Fibroblast of skin of scalp (primary cell): ENCODE results near the gene LRP8.
"Not testable (repeated sequence)": the region's sequence is repeated elsewhere in the genome, so short reads cannot be mapped to it uniquely, and the experiment has no call there.

Experiments used
- DNase-seq: peaks from one replicate; pipeline ENCODE4 v3.0.0-alpha.2; 2013

Gene LRP8

DNA sequence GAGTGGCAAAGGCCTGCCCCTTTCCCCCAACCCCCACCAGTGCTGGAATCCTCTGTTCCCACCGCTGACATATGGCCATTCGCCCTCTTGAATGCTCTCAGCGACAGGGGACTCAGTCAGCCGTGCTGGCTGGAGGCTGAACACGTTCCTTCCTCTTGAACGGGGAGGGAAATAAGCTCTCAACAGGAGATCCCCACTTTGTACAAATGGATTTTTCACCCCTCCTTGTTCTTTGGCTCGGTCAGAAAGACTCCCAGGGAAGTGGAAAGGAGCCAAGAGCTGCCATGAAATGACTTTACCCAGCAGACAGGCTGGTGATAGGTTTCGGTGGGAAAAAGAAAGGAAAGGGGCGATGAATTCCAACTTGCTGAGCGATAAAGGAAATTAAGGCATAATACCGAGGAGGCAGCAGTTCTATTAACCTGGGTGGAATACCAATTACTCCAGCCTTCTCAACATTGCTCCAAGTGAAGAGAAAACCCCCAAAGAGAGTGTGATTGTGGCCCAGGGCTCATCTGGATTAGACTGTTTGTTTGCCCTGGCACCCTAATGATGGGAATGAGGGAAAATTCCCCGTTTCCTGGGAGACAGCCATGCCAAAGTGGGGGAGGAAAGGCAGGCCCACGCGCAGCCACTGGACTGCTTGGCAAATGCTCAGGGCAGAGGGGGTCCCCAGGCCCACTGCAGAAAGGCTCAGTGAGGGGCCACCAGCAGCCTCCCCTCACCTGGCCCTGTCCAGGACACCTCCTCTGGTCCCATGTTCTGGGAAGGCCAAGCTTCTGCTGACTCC is 23.9 kb downstream of the LRP8 start:
- peak; percentile 42 for DNase-seq

DNA sequence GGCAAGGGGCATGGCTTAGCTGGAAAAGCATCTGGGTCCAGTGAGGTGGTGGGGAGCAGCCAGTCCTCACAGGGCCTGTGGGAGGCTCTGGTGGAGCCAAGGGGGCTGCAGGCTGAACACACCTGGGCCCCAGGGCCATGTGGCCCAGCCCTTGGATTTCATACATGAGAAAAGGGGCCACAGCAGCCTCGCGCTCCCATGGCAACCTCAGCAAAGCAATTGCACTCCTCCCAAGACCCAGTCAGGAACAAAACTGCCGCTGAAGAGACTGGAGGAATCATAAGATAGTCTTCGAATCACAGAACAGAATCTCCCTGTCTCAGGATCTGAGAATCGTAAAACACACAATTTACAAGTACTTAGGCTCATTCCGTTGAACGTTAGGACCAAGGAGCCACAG is 24.6 kb downstream of the LRP8 start:
- no peak for DNase-seq

DNA sequence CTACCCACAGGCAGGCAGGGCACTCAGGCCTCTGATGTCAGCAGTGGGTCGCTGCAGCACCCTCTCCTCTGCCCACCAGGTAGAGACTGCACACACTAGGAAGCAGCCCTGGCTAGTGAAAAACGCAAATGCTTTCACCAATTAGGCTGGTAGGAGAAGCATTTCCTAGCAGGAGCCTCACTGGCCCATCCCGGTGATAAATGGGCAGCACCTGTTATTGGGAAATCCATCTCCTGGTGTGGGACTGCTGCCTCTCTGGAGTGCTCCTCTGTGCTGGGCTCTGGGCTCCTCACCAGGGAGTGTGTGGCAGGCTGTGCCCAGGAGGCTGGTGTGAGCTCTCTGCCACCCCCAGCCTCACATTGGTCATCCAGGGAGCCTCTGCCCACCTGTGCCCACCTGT is 28.6 kb downstream of the LRP8 start:
- no peak for DNase-seq

DNA sequence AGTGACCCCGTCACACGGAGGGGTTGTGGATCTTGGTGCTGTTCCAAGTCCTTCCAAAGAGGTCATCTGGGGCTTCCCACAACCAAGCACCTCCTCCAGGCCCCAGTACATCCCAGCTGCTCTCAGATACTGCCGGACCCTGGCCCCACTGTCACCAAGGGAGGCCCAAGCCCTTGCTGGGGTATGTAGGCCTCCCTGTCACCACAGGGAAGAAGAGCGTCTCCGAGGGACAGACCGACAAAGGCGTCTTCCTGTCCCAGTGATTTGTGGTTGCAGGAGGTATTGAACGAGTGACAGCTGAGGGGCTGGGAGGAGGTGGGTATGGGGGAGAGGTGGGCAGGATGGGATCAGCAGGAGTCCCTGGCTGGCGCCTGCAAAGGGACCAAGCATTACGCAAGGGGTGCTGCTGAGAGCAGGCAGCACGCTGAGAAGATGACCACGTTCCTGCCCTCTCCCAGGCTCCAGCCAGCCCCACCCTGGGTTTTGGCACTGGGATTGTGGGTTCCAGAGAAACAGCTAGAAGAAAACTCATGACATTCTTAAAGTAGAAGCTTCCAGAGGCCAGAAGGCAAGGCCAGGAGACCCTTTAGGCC is 29.7 kb downstream of the LRP8 start:
- DNase-seq = peak; percentile 16

DNA sequence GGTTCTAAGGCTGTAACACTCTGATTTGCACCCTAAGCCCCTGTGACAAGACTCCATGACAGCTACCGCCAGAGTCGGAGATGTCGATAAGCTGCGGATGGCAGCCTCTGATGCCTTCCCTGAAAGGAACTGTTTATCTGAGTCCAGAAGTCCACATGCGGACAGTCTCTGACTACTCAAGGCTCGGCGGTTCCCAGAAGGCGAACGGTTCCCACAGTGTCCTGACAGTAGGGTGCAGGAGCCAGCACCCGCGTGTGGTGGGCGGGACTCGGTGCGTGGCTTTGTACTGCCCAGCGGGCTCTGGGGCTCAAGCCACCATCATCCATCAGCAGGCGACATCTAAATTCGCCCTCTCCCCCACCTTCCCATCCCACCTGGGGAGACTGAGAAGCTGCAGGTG is 30.7 kb downstream of the LRP8 start:
- no peak for DNase-seq

DNA sequence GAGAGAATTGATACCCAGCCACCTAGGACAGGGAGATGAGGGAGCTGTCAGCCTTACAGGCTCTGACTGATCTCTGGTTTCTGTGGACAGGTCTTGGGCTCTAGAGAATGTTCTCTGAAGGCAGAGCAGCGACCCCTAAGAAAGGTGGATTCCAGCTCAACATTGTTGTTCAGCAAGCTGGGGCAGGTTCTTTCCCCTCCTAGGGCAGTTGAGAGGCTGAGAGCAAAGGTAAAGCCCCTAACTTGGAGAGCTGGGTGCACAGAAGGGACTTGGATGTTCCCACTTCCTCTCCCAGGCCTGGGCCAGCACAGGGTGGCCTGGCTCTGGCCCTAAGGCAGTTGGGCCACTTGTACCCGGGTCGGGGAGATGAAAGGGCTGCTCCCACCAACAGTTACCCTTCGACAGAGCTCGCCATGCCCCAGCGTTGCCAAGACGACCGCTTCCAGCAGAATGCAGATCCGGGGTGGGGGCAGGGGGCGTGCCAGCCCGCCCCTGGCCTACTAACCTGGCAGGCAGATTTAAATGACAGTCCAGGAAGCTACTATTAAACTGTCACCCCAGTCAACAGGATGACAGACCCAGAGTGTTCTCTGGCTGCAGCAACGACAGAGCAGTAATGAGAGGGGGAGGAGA is 31.6 kb downstream of the LRP8 start:
- no peak for DNase-seq

DNA sequence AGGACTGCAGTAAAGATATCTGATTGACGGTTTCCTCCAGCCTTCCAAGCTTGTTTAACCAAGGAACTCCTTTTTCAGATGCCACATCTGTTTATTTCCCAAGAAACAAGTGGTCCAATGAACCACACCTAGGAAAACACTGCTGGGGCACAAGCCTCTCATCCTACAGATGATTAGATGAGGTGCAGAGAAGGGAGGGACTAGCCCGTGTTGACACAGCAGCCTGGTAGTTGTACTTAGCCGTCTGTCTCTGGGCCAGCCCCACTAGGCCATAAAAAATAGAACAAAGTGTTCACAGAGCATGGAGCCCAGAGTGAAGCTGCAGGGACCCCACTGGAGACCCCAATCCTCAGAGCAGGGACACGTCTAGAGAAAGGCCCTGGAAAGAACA is 32.1 kb downstream of the LRP8 start:
- no peak for DNase-seq

DNA sequence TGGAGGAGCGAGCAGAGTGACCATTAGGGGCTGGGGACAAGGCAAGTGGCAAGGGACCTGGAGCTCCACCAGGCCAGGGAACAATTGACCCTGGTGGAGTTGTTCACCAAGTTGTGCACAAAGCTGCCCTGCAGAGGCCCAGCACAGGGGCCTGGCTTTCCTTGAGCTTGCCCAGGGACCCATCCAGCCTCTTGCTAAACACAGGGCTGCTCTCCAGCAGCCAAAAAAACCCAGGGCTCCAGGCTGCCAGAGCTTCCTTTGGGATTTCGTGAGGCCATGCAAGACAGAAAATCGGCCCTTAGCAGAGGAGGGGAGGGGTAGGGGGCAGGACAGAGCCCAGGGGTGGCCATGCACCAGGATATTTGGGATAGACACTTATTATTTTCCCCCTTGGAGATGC is 32.6 kb downstream of the LRP8 start:
- DNase-seq = no peak

DNA sequence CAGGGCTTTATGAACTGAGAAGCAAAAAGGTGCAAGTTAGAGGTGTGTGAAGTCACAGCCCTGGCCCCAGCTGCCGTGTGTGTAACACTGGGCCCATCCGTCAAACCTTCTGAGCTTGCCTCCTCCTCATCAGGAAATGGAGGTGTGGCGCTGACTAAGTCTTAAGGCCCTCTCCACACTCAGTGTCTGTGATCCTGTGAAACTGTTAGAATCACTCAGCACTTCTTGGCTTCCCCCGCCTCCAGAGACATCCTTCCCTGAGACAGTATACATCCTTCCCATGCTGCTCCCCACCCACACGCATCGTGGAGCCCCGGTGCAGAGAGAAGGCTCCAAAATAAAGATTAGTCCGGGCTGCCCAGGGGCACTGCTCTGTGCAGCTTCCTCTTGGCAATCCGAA is 33.3 kb downstream of the LRP8 start:
- DNase-seq = peak; percentile 17

DNA sequence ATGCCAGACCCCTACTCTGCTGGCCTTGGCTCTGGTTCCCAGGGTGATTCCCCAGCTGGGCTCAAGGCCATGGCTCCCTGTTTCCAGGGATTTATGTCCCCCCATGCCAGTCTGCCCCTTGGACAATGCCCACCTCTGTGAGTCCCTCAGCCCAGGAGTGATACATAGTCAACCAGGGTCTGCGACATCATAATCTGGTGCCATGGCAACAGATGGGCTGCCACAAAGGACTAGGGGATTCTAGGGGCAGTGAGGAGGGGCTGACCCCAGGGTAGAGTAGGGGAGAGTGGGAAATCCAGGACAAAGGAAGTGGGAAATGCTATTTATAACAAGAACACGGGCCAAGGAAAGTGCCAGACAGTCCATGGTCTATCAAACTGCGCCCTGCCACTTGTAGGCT is 33.8 kb downstream of the LRP8 start:
- no peak for DNase-seq

DNA sequence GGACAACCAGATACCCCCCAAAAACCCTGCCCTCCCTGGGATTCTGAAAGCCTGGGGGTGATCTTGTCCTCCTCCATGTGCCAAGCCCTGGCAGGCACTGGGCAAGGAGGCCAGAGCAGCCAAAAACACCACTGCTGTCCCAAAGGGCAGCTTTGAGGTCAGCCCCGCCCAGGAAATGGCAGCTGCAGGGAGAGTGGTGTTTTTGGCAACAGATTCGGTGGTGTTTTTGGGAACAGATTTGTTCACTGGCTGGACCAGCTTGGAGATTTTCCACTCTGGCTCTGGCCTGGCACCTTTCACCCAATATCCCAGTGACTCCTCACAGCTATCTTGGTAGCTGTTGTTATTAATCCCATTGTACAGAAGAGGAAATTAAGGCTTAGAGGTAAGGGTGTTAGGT is 34.7 kb downstream of the LRP8 start:
- no peak for DNase-seq

DNA sequence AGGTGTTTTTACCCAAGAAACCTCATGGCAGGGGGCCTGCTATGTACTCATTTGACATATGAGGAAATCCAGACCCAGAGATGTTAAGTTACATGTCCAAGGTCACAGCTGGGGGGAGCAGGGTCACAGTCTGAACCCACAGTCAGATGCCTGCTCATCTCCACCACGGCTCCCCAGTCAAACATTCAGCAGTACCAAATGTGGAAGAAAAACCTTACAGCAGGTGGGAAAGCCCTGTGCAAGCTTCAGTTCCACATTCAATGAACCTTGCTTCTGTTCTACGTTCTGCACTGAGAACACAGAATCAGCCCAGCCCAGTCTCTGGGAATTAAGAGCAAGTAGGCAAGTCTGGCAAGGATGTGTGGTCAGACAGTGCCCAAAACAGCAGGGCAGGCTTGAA is 35.2 kb downstream of the LRP8 start:
- no peak for DNase-seq

DNA sequence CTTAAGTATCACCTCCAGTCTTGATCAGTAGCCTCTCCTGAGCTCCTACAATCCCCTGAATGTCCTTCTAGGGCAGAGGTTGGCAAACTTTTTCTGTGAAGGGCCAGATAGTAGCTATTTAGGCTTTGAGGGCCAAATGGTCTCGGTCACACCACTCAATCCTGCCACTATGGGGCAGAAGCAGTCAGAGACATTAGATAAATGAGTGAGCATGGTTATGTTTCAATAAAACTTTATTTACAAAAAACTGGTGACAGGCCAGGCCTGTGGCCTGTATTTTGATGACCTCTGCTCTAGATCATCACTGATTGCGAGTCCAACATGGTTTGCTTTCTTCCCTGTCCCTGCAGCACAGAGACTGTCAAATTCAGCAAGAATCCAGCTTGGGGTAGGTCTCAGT is 36.3 kb downstream of the LRP8 start:
- no peak for DNase-seq

DNA sequence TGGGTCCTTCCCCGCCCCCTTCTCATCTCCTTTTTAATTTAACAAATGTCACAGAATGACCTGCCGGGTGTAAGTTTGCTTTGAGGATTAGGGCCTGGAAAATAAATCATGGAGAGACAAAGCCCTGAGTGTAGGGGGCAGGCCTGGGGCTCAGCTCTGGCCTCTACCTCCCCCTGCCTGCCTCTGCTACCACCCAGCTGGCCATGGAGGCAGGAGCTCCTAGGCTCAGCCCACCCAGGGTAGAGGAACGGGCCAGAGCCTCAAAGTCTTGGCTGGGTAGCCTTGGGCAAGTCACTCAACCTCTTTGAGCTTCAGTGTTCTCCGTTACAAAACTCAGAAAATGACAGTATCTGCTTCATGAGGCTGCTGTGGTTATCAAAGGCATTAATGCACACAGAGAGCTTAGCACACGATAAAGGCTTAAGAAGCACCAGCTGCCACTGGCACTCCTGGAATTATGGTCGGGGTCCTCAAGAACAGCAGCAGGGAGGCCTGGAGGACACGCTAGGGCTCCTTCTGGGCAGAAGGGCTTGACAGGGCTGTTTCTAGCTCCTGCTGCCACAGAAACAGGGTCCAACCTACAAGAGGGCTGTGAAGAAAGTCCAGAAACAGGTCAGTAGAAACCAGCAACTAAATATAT is 39.0 kb downstream of the LRP8 start:
- no peak for DNase-seq

DNA sequence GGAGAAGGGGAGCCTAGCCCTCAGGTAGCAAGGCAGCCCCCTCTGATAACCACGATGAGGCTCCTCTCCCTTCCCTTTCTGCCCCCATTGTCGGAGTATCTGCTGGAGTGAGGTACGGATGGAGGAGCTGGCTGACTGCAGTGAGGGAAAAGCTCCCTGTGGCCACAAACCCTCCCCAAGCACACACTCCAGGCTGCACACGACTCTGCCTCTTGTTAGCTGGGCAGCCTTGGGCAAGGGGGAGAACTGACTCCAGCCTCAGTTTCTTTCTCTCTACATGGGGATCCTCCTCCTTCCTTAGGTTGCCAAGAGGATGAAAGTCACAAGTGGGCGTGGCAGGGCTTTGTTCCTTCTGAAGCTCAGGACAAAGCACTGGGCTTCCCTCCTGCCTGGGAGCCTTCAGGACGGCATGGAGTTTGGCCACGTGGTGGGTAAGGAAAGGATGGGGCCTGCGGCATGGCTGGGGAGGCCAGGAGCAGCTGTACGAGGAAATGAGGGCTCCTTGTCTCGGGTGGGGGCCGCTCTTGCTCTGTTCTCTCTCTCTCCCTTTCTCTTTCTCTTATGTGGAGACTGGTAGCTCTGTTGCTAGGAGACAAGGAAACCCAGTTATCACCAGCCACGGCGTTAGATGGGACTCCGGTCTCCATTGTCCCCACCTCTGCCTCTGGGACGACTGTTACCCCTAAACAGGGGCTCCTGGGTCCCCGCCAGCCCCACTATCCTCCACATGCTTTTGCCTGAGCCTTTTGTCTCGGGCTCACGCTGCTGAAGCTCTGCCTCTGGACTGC is 39.7 kb downstream of the LRP8 start:
- no peak for DNase-seq

DNA sequence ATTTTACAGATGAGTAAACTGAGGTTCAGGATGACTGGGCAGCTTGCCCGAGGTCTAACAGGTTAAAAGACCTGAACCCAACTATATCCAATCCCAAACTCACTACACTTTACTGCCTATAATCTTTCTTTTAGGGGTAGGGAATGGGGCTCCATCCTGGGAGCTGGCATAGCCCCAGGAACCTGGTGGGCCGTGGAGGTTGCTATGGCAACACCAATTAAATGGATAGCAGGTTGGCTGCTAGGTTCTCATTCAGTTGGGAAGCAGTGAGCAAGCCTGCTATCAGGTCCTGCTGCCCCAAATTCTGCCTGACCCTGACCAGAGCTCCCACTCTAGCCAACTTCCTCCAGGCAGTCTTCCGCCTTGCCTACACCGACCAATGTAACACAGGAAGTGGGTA is 40.9 kb downstream of the LRP8 start:
- DNase-seq = no peak

DNA sequence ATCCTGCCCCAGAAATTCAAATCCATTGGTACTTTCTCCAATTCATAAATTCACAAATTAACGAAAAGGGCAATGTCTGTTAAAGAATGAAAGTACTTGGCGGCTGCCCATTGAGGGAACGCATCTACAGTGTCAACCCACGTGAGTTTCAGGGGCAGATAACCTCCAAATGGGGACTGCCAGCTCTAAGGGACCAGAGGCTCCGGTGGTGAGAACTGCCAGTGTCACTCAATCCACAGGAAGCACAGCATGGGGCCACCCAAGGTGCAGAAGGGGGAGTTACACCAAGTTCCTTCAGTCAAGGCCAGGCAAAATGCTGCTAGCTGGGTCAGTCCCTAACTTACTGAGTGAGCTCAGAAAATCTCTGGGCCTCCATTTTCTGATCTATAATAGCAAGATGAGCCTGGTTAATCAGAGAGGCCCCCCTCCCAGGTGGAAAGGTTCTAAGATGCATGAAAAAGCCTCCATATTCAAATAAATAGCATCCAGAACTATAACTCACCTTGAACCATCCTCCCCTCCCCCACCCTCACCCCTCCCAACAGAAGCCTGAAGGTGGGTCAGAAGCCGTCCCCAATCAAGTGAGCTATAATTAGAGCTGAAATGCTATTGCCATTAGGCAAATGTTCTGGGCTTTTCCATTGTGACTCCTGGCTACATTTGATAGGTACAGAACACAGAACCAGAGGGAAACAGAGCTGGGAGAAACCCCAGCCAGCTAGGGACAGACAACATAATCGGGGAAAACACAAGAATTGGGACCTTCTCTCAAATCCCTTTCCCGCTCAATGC is 41.7 kb downstream of the LRP8 start:
- no peak for DNase-seq

DNA sequence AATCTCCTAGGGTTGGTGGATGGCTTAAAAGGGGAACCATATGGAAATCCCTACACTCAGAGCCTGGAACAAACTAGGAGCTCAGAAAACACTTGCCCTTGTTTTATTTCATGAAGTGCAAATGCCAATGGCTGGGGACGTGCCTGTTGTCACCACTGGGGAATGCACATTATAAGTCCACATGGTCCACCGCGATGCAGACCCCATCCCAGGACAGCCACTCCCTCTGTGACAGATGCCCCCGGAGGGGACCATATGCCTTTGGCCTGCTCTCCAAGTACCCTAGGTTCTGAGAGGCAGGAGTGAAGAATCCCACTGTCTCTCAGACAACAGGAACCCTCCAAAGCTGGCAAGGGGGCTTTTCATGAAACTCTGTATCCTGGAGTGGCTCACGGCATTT is 42.3 kb downstream of the LRP8 start:
- DNase-seq = no peak

DNA sequence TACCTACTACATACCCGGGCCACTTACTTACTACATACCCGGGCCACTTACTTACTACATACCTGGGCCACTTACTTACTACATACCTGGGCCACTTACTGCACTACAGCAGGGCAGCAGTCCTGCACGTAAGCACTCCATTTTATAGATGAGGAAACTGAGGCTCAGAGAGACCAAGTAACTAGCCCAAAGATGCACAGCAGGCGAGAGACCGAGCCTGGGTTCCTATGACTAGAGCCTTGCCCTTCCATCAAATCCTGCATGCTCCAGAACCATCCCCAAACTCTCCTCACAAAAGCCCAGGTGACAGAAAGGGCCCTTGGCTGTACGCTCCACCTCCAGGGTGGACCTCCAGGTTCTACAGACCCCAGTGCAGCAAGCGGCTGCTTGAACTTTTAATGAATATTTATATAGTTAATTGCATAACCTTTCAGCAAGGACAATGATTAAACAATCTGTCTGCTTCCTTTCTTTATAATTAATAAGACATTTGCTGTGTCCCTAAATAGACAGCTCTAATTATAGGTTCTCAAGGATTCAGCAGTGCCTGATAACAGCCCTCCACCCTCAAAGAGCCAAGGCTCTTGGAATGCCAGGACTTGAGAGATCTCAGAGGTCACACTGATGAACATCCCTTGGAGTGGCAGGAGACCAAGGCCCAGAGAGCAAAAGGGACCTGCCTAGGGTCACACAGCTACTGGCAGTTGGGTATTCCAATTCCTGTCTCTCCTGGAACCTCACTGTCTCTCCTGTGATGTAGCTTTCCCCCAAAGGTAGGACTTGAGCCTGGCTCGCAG is 43.4 kb downstream of the LRP8 start:
- no peak for DNase-seq

DNA sequence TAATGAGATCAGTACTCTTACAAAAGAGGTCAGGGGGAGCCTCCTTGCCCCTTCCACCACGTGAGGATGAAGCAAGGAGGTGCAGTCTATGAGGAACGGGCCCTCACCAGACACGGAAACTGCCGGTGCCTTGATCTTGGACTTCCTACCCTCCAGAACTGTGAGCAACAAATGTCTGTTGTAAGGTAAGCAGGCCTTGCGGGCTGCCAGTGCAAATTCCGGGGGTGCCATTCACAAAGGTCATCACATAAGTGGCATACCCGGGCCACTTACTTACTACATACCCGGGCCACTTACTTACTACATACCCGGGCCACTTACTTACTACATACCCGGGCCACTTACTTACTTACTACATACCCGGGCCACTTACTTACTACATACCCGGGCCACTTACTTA is 44.7 kb downstream of the LRP8 start:
- DNase-seq = not testable (repeated sequence)

DNA sequence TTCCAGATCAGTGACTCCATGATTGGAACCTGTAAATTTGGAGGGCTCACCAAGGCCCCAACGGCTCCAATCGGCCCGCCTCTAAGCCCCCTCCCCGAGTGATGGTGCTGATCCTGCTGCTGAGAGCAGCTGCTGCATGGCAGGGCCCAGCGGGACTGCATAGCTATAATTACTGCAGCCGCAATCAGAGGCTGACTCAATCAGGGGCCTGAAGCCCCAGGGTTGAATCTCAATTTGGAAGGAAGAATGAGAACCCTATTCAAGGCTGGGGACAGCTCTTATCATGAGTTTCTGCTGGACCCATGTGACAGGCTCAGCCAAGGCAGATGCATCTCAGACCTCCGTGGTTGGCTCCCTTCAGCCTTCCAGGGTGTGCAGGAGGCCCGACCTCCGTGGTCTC is 46.7 kb downstream of the LRP8 start:
- no peak for DNase-seq
